Astrocyte (in vitro differentiated cells and primary cell): ENCODE data around the gene CDT1.

ENCODE experiments used
- EZH2 ChIP-seq: IDR thresholded peaks from 2 replicates; pipeline ENCODE4 v1.6.1; 2012; ENCODE audit warnings: mild to moderate bottlenecking, low read length, inconsistent platforms; ENCODE audit not compliant: insufficient read depth
- TF ChIP-seq, protein P1 (sequence below): IDR thresholded peaks from 2 replicates; pipeline ENCODE4 v1.5.1; 2011; ENCODE audit warnings: low read depth, mild to moderate bottlenecking, inconsistent platforms, low read length, moderate library complexity; ENCODE audit not compliant: insufficient read depth

DNA sequence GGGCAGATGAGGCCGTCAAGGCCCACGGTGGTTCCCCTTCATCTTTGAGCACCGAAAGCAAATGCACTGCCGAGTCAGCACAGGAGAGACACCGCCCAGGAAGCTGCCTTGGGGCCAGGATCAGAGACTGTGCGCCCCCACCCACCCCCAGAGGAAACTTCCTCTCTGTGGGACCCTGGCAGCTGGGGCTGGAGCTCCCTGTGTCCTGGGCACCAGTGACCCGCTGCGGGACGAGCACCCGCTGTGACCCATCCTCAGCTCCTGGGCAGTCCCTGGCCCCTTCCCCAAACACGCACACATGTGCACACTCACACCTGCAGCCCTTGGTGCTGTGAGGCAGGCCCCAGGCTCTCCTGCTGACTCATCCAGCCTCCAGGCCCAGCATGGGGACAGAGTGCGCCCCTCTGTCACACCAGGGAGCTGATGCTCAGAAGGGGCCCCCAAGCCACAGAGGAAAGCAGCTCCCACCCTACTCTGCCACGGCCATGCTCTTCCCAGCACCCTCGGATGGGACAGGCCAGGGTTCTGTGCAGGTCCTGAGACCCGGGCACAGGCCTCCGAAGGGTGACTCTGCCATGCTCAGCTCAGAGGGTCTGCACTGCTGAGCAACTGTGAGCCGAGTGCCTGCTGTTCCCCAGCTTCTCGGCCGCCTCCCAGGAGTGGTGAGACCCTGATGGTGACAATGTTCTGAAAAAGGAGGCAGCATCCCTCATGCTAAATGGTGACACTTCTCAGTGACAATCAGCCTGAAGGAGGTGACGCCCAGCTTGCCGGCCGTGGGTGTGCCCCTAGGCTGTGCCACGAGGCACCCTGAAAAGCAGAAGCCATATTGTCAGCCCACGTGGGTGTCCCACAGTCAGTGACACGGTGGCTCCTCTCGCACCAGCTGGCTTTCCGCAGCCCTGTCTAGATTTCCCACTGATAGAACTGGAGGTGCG is 22.2 kb upstream of the CDT1 start:
- TF ChIP-seq, protein P1, sequence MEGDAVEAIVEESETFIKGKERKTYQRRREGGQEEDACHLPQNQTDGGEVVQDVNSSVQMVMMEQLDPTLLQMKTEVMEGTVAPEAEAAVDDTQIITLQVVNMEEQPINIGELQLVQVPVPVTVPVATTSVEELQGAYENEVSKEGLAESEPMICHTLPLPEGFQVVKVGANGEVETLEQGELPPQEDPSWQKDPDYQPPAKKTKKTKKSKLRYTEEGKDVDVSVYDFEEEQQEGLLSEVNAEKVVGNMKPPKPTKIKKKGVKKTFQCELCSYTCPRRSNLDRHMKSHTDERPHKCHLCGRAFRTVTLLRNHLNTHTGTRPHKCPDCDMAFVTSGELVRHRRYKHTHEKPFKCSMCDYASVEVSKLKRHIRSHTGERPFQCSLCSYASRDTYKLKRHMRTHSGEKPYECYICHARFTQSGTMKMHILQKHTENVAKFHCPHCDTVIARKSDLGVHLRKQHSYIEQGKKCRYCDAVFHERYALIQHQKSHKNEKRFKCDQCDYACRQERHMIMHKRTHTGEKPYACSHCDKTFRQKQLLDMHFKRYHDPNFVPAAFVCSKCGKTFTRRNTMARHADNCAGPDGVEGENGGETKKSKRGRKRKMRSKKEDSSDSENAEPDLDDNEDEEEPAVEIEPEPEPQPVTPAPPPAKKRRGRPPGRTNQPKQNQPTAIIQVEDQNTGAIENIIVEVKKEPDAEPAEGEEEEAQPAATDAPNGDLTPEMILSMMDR, result no peak
- no peak for TF ChIP-seq EZH2
